CD14-positive monocyte (primary cell): ENCODE measurements around the gene CYLD. TPM values are rescaled to one million over a fixed set of nuclear protein-coding genes. Genes with fewer than 3 reads are reported as not detected.

Experiments
- DNase-seq, 3 donors: peaks; one replicate each; pipeline ENCODE4 v3.0.0-alpha.2; 2011 to 2022
- H2AFZ ChIP-seq: 2 replicates; pipeline ENCODE4 v1.6.0; 2012; ENCODE audit warnings: mild to moderate bottlenecking, low read depth, low read length, inconsistent platforms; ENCODE audit not compliant: insufficient read depth, poor library complexity, severe bottlenecking
- H3K27ac ChIP-seq, 2 donors: 1 replicate in 1 of 2; 2 replicates in 1 of 2; pipeline ENCODE4 v1.5.1; 2012 to 2013; ENCODE audit warnings: low read length in 2 of 2, control low read depth in 1 of 2, inconsistent platforms in 1 of 2, low read depth in 1 of 2, mild to moderate bottlenecking in 1 of 2
- H3K27me3 ChIP-seq, 2 donors: one replicate each; pipeline versions ENCODE4 v1.6.0 to v1.6.1; 2011 to 2013; ENCODE audit warnings: low read length in 2 of 2; ENCODE audit not compliant: control insufficient read depth in 2 of 2, insufficient read depth in 2 of 2
- H3K36me3 ChIP-seq, 2 donors: replicated peaks in 1 of 2; 1 replicate in 1 of 2; 2 replicates in 1 of 2; pipeline versions ENCODE4 v1.5.1 to v1.6.1; 2012 to 2013; ENCODE audit warnings: low read length in 2 of 2, control low read depth in 1 of 2, inconsistent platforms in 1 of 2, mild to moderate bottlenecking in 1 of 2; ENCODE audit not compliant: insufficient read depth in 2 of 2, control insufficient read depth in 1 of 2
- H3K4me1 ChIP-seq, 2 donors: 1 replicate in 1 of 2; 2 replicates in 1 of 2; pipeline versions ENCODE4 v1.5.1 to v1.6.1; 2012 to 2013; ENCODE audit warnings: low read length in 2 of 2, control low read depth in 1 of 2, inconsistent platforms in 1 of 2, mild to moderate bottlenecking in 1 of 2, moderate library complexity in 1 of 2; ENCODE audit not compliant: insufficient read depth in 2 of 2, control insufficient read depth in 1 of 2
- H3K4me2 ChIP-seq: replicated peaks from 2 replicates; pipeline ENCODE3; 2012; ENCODE audit warnings: low read length, moderate library complexity, mild to moderate bottlenecking; ENCODE audit not compliant: poor library complexity, severe bottlenecking; ENCODE audit errors: extremely low read depth
- H3K4me3 ChIP-seq, 3 experiments: fragments of 200-600 bp in 1 of 3; sonication (generic) in 1 of 3; replicated peaks in 1 of 3; 1 replicate in 2 of 3; 2 replicates in 1 of 3; pipeline ENCODE4 v1.5.1; 2011 to 2013; ENCODE audit warnings: low read length in 3 of 3, mild to moderate bottlenecking in 3 of 3, control low read depth in 2 of 3, low read depth in 2 of 3, inconsistent platforms in 1 of 3, moderate library complexity in 1 of 3
- H3K79me2 ChIP-seq: 2 replicates; pipeline ENCODE4 v1.6.0; 2012; ENCODE audit warnings: mild to moderate bottlenecking, control low read depth, inconsistent platforms, low read length, moderate library complexity; ENCODE audit not compliant: insufficient read depth
- H3K9ac ChIP-seq: 2 replicates; pipeline ENCODE4 v1.6.0; 2017; ENCODE audit warnings: low read length, mild to moderate bottlenecking; ENCODE audit not compliant: insufficient read depth, poor library complexity, severe bottlenecking
- H3K9me3 ChIP-seq, 2 donors: replicated peaks in 1 of 2; 1 replicate in 1 of 2; 2 replicates in 1 of 2; pipeline versions ENCODE4 v1.5.1 to v1.6.1; 2012 to 2013; ENCODE audit warnings: low read length in 2 of 2, control low read depth in 1 of 2; ENCODE audit not compliant: control insufficient read depth in 1 of 2, insufficient read depth in 1 of 2
- H4K20me1 ChIP-seq: 2 replicates; pipeline ENCODE4 v1.6.0; 2012; ENCODE audit warnings: mild to moderate bottlenecking, low read length, control low read depth, moderate library complexity; ENCODE audit not compliant: insufficient read depth
- H3K27ac Mint-ChIP-seq, 7 donors: one replicate each; pipeline ENCODE4 v1.8.0; 2020; ENCODE audit warnings: mild to moderate bottlenecking in 7 of 7, mixed read lengths in 7 of 7, moderate library complexity in 6 of 7, inconsistent platforms in 2 of 7
- H3K27me3 Mint-ChIP-seq, 3 donors: one replicate each; pipeline ENCODE4 v1.8.0; 2021 to 2022; ENCODE audit warnings: low read depth in 3 of 3, mild to moderate bottlenecking in 3 of 3, mixed read lengths in 3 of 3, moderate library complexity in 3 of 3, inconsistent platforms in 1 of 3
- H3K36me3 Mint-ChIP-seq, 2 donors: one replicate each; pipeline ENCODE4 v1.8.0; 2020; ENCODE audit warnings: mixed read lengths in 2 of 2, inconsistent platforms in 1 of 2, mild to moderate bottlenecking in 1 of 2
- H3K4me1 Mint-ChIP-seq: one replicate; pipeline ENCODE4 v1.8.0; 2020; ENCODE audit warnings: mild to moderate bottlenecking, mixed read lengths
- H3K4me3 Mint-ChIP-seq, 2 donors: one replicate each; pipeline ENCODE4 v1.8.0; 2020; ENCODE audit warnings: mild to moderate bottlenecking in 2 of 2, mixed read lengths in 2 of 2, moderate library complexity in 1 of 2
- H3K9me3 Mint-ChIP-seq, 7 donors: one replicate each; pipeline ENCODE4 v1.8.0; 2020 to 2022; ENCODE audit warnings: mixed read lengths in 7 of 7, mild to moderate bottlenecking in 6 of 7, moderate library complexity in 6 of 7, inconsistent platforms in 2 of 7
- CTCF ChIP-seq: fragments of 200-600 bp; IDR thresholded peaks from one replicate; pipeline ENCODE4 v1.8.0; 2022; ENCODE audit warnings: antibody characterized with exemption, mild to moderate bottlenecking
- WGBS: methylation state at CpG from one replicate; pipeline ENCODE4 v1.1.5; 2013; ENCODE audit warnings: missing lambda C conversion rate; ENCODE audit not compliant: insufficient coverage; 5-methylcytosine and 5-hydroxymethylcytosine counted together
- intact Hi-C, 2 donors: fragments of 100-400 bp; cut with micrococcal nuclease; formaldehyde crosslinking; loops; one replicate each; pipeline versions ENCODE4 v1.15.0 to v1.15.1; 2023
- polyA plus RNA-seq, 3 donors: library from polyadenylated mRNA; depleted of rRNA in 1 of 3; unstranded in 2 of 3; stranded (reverse) in 1 of 3; fragments of 300-500 nt in 2 of 3; fragments of >200 nt in 1 of 3; fragmentation: Illumina TruSeq in 2 of 3; gene quantifications; 1 replicate in 2 of 3; 2 replicates in 1 of 3; pipeline ENCODE4 v1.2.3, GENCODE V29; 2012 to 2021

CYLD gene
- polyA plus RNA-seq, 3 donors, result 32.1 to 57.9 (median 35.9) TPM

- WGBS, result 93% methylated on average over 2 of the region's 6 CpGs
- Histone ChIP-seq H3K4me1 (no peaks in the 10 kb centered on the region), H3K4me3 (no peak overlapping the region), H3K79me2 (no peaks in the 10 kb centered on the region), H3K27me3 (peaks cover 0 to 2% of the 10 kb centered on the region in 2 donors), H4K20me1 (no peaks in the 10 kb centered on the region), H3K36me3 (no peaks in the 10 kb centered on the region), H3K27ac (no peak overlapping the region), H3K9ac (no peak overlapping the region), H3K4me2 (no peak overlapping the region), H3K9me3 (no peaks in the 10 kb centered on the region), H2AFZ (no peak overlapping the region)
- Mint-ChIP-seq H3K9me3 (peaks cover 0 to 3% (median 2%) of the 10 kb centered on the region in 7 donors), H3K4me1 (no peaks in the 10 kb centered on the region), H3K27me3 (peaks cover 6 to 12% (median 6%) of the 10 kb centered on the region in 3 donors), H3K36me3 (no peaks in the 10 kb centered on the region), H3K27ac (no peak overlapping the region), H3K4me3 (no peak overlapping the region)
- no peak for TF ChIP-seq CTCF
- intact Hi-C loops, result no loop called here
- DNase-seq, result no peak
Observed at GRCh38 chr16:50821586-50821985, 79.7 kb downstream of the CYLD start.

DNA sequence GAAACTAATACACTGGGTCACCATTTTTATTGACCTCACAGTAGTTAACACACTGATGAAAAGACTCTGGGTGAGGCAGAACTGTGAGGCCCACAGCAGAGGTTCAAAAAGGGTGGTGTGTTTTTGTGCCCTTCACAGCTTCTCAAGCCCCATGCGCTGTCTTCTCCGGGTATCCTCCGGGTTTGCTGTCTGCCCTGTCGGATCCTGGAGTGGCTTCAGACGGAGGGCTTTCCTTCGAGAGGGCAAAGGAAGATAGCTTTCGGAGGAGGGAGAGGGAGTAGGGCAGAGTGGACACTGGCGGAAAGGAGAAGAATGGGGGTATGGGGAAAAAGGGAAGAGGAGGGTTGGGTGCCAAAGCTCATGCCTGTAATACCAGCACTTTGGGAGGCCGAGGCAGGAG is 80.8 kb downstream of the CYLD start:
- Histone ChIP-seq H2AFZ (no peak overlapping the region), H3K4me1 (no peaks in the 10 kb centered on the region), H3K9me3 (no peaks in the 10 kb centered on the region), H3K27me3 (peaks cover 0 to 2% of the 10 kb centered on the region in 2 donors), H3K4me2 (no peak overlapping the region), H4K20me1 (no peaks in the 10 kb centered on the region), H3K36me3 (no peaks in the 10 kb centered on the region), H3K9ac (no peak overlapping the region), H3K79me2 (no peaks in the 10 kb centered on the region), H3K27ac (no peak overlapping the region), H3K4me3 (no peak overlapping the region)
- no peak for TF ChIP-seq CTCF
- Mint-ChIP-seq H3K36me3 (no peaks in the 10 kb centered on the region), H3K4me1 (no peaks in the 10 kb centered on the region), H3K9me3 (peaks cover 0 to 3% (median 2%) of the 10 kb centered on the region in 7 donors), H3K27ac (no peak overlapping the region), H3K4me3 (no peak overlapping the region), H3K27me3 (peaks cover 4 to 12% (median 6%) of the 10 kb centered on the region in 3 donors)
- DNase-seq, result no peak
- intact Hi-C loops, result no loop called here
- 87% methylated on average over 8 of the region's 9 CpGs for WGBS
